DMS79 treated with DMSO at 0.1 percent for 48 hours (cell line): ENCODE results near the gene NR2E1.
A peak's percentile ranks its signal among the peaks of the same experiment; 100 is the strongest.

Source experiments
- DNase-seq: peaks from one replicate; lab custom pipeline; 2025; lab: John Stamatoyannopoulos, UW

NR2E1 gene

GRCh38 chr6:108156180-108156937, 9.5 kb upstream of the NR2E1 start:
- peak; percentile 75 for DNase-seq

GRCh38 chr6:108156938-108157233, 8.9 kb upstream of the NR2E1 start:
- peak; percentile 31 for DNase-seq

- no peak for DNase-seq
Measured at GRCh38 chr6:108157234-108157980, 8.4 kb upstream of the NR2E1 start.

- DNase-seq, result no peak
Measured at GRCh38 chr6:108157981-108158525, 7.8 kb upstream of the NR2E1 start.

GRCh38 chr6:108159981-108160380, 5.8 kb upstream of the NR2E1 start:
- DNase-seq, result no peak

GRCh38 chr6:108161724-108162282, 4.0 kb upstream of the NR2E1 start:
- DNase-seq, result no peak

- DNase-seq, result no peak
Measured at GRCh38 chr6:108163267-108163643, 2.6 kb upstream of the NR2E1 start.

GRCh38 chr6:108163644-108164542, 1.9 kb upstream of the NR2E1 start:
- peak; percentile 7 for DNase-seq

GRCh38 chr6:108164543-108164814, 1.3 kb upstream of the NR2E1 start:
- DNase-seq, result no peak

GRCh38 chr6:108164815-108165706, 761 bp upstream of the NR2E1 start:
- DNase-seq, result no peak

- DNase-seq, result no peak
Measured at GRCh38 chr6:108166664-108167448, 1.0 kb downstream of the NR2E1 start.

GRCh38 chr6:108167449-108168089, 1.7 kb downstream of the NR2E1 start:
- no peak for DNase-seq

GRCh38 chr6:108168090-108168463, 2.3 kb downstream of the NR2E1 start:
- no peak for DNase-seq

GRCh38 chr6:108168501-108169463, 3.0 kb downstream of the NR2E1 start:
- peak; percentile 15 for DNase-seq

GRCh38 chr6:108169464-108170331, 3.9 kb downstream of the NR2E1 start:
- DNase-seq, result no peak

- no peak for DNase-seq
Measured at GRCh38 chr6:108170332-108171290, 4.8 kb downstream of the NR2E1 start.
